Measurements from ENCODE around the gene UCHL1. TPM values are rescaled to one million over a fixed set of nuclear protein-coding genes. Genes with fewer than 3 reads are reported as not detected.

The UCHL1 gene
- total RNA-seq, 1 donor from 2014 or later, result 1,012 TPM

GRCh38 chr4:41280010-41280409 lies 23.3 kb downstream of the UCHL1 start:
- no peaks in the 10 kb centered on the region for H3K4me1 Mint-ChIP-seq (ENCODE audit: low read depth, unreplicated experiment)
- peaks cover 2% of the 10 kb centered on the region for H3K36me3 Mint-ChIP-seq (ENCODE audit: unreplicated experiment)
- DNase-seq, result no peak
- H3K9me3 Mint-ChIP-seq (ENCODE audit: unreplicated experiment), result peaks cover 3% of the 10 kb centered on the region
- H3K27ac Mint-ChIP-seq (ENCODE audit: unreplicated experiment), result no peak overlapping the region
- H3K27me3 Mint-ChIP-seq (ENCODE audit: unreplicated experiment), result no peaks in the 10 kb centered on the region
- H3K4me3 Mint-ChIP-seq (ENCODE audit: unreplicated experiment), result no peak overlapping the region
- no peak for TF ChIP-seq CTCF (IDR thresholded peaks at IDR 0.05; ENCODE audit: partially characterized antibody, unreplicated experiment)

GRCh38 chr4:41281038-41281634 lies 24.4 kb downstream of the UCHL1 start:
- peak; percentile 88 for TF ChIP-seq CTCF (IDR thresholded peaks at IDR 0.05; ENCODE audit: partially characterized antibody, unreplicated experiment)
- H3K27me3 Mint-ChIP-seq (ENCODE audit: unreplicated experiment), result no peaks in the 10 kb centered on the region
- no peak for DNase-seq
- H3K9me3 Mint-ChIP-seq (ENCODE audit: unreplicated experiment), result peaks cover 3% of the 10 kb centered on the region
- no peaks in the 10 kb centered on the region for H3K36me3 Mint-ChIP-seq (ENCODE audit: unreplicated experiment)
- no peak overlapping the region for H3K4me3 Mint-ChIP-seq (ENCODE audit: unreplicated experiment)
- peaks cover 4% of the 10 kb centered on the region for H3K4me1 Mint-ChIP-seq (ENCODE audit: low read depth, unreplicated experiment)
- no peak overlapping the region for H3K27ac Mint-ChIP-seq (ENCODE audit: unreplicated experiment)

GRCh38 chr4:41282366-41282765 lies 25.6 kb downstream of the UCHL1 start:
- no peak for DNase-seq

GRCh38 chr4:41285202-41285863 lies 28.6 kb downstream of the UCHL1 start:
- Mint-ChIP-seq H3K9me3 (ENCODE audit: unreplicated experiment) (peaks cover 1% of the 10 kb centered on the region), H3K36me3 (ENCODE audit: unreplicated experiment) (no peaks in the 10 kb centered on the region), H3K27me3 (ENCODE audit: unreplicated experiment) (no peaks in the 10 kb centered on the region), H3K4me3 (ENCODE audit: unreplicated experiment) (no peak overlapping the region), H3K4me1 (ENCODE audit: low read depth, unreplicated experiment) (peaks cover 4% of the 10 kb centered on the region), H3K27ac (ENCODE audit: unreplicated experiment) (peak overlapping the region; percentile 83)
- TF ChIP-seq CTCF (IDR thresholded peaks at IDR 0.05; ENCODE audit: partially characterized antibody, unreplicated experiment), result no peak
- DNase-seq, result no peak

More at GRCh38 chr4:41282366-41282765, 25.6 kb downstream of the UCHL1 start:
- no peak for TF ChIP-seq CTCF (IDR thresholded peaks at IDR 0.05; ENCODE audit: partially characterized antibody, unreplicated experiment)
- peaks cover 4% of the 10 kb centered on the region for H3K4me1 Mint-ChIP-seq (ENCODE audit: low read depth, unreplicated experiment)
- no peaks in the 10 kb centered on the region for H3K27me3 Mint-ChIP-seq (ENCODE audit: unreplicated experiment)
- H3K4me3 Mint-ChIP-seq (ENCODE audit: unreplicated experiment), result no peak overlapping the region
- peaks cover 3% of the 10 kb centered on the region for H3K9me3 Mint-ChIP-seq (ENCODE audit: unreplicated experiment)
- no peak overlapping the region for H3K27ac Mint-ChIP-seq (ENCODE audit: unreplicated experiment)
- H3K36me3 Mint-ChIP-seq (ENCODE audit: unreplicated experiment), result no peaks in the 10 kb centered on the region

- Mint-ChIP-seq H3K27ac (ENCODE audit: unreplicated experiment) (no peak overlapping the region), H3K27me3 (ENCODE audit: unreplicated experiment) (no peaks in the 10 kb centered on the region), H3K4me3 (ENCODE audit: unreplicated experiment) (no peak overlapping the region), H3K9me3 (ENCODE audit: unreplicated experiment) (peaks cover 1% of the 10 kb centered on the region), H3K36me3 (ENCODE audit: unreplicated experiment) (no peaks in the 10 kb centered on the region), H3K4me1 (ENCODE audit: low read depth, unreplicated experiment) (peaks cover 4% of the 10 kb centered on the region)
- TF ChIP-seq CTCF (IDR thresholded peaks at IDR 0.05; ENCODE audit: partially characterized antibody, unreplicated experiment), result no peak
- no peak for DNase-seq
Observed at GRCh38 chr4:41285864-41286235, 29.1 kb downstream of the UCHL1 start.

Measured in glutamatergic neuron (in vitro differentiated cells).